WTC11 (cell line): ENCODE data around the gene IFI16. TPM values are rescaled to one million over a fixed set of nuclear protein-coding genes. Genes with fewer than 3 reads are reported as not detected.

Experiments used
- ATAC-seq: fragments of 200-7000 bp; cut with Tn5 transposase; 2 replicates; pipeline ENCODE4 v1.10.0; 2021; ENCODE audit warnings: mild to moderate bottlenecking, moderate library complexity
- CTCF ChIA-PET: fragments of 300-600 bp; sonication (Branson Sonifier 250); formaldehyde crosslinking; loops from one replicate; lab custom pipeline; 2021; ENCODE audit warnings: antibody characterized with exemption; lab: Charles Lee
- POLR2A ChIA-PET: fragments of 350-600 bp; sonication (Branson Sonifier 250); formaldehyde crosslinking; loops from one replicate; lab custom pipeline; 2021; ENCODE audit warnings: antibody characterized with exemption; lab: Charles Lee
- DNase-seq: peaks from one replicate; pipeline ENCODE4 v3.0.0; 2021; ENCODE audit warnings: low spot score
- H3K27ac Mint-ChIP-seq: 2 replicates; pipeline ENCODE4 v1.8.0; 2021; ENCODE audit warnings: mixed read lengths
- H3K27me3 Mint-ChIP-seq: 2 replicates; pipeline ENCODE4 v1.8.0; 2021; ENCODE audit warnings: low read depth, mild to moderate bottlenecking, moderate library complexity, mixed read lengths
- H3K36me3 Mint-ChIP-seq: 2 replicates; pipeline ENCODE4 v1.8.0; 2021; ENCODE audit warnings: mixed read lengths
- H3K4me1 Mint-ChIP-seq: 2 replicates; pipeline ENCODE4 v1.8.0; 2022; ENCODE audit warnings: mixed read lengths
- H3K4me3 Mint-ChIP-seq: 2 replicates; pipeline ENCODE4 v1.8.0; 2021; ENCODE audit warnings: mild to moderate bottlenecking, moderate library complexity, mixed read lengths
- H3K9me3 Mint-ChIP-seq: 2 replicates; pipeline ENCODE4 v1.8.0; 2021; ENCODE audit warnings: mixed read lengths
- ATF1 ChIP-seq: sonication (generic); formaldehyde crosslinking; IDR thresholded peaks from 2 replicates; pipeline ENCODE4 v1.8.1; 2023; ENCODE audit warnings: mild to moderate bottlenecking, moderate library complexity, missing genetic modification reagents
- CBFB ChIP-seq: sonication (generic); formaldehyde crosslinking; IDR thresholded peaks from 2 replicates; pipeline ENCODE4 v1.8.1; 2022; ENCODE audit warnings: mild to moderate bottlenecking, low read depth, missing genetic modification reagents
- FOXJ3 ChIP-seq: sonication (generic); formaldehyde crosslinking; IDR thresholded peaks from 2 replicates; pipeline ENCODE4 v1.9.0; 2021; ENCODE audit warnings: missing genetic modification reagents, mild to moderate bottlenecking, borderline replicate concordance
- IRF2 ChIP-seq: sonication (generic); formaldehyde crosslinking; IDR thresholded peaks from 2 replicates; pipeline ENCODE4 v1.8.0; 2022; ENCODE audit warnings: low read depth, missing genetic modification reagents, borderline replicate concordance
- JAZF1 ChIP-seq: fragments of 250-450 bp; sonication (Bioruptor Pico); IDR thresholded peaks from 2 replicates; pipeline ENCODE4 v1.9.0; 2021; ENCODE audit warnings: moderate library complexity, mild to moderate bottlenecking, inconsistent platforms
- NFATC4 ChIP-seq: fragments of 250-450 bp; sonication (Bioruptor Pico); IDR thresholded peaks from 2 replicates; pipeline ENCODE4 v1.9.0; 2021; ENCODE audit warnings: mild to moderate bottlenecking
- NFYB ChIP-seq: sonication (generic); formaldehyde crosslinking; conservative IDR thresholded peaks from 2 replicates; pipeline ENCODE4 v1.8.0; 2022; ENCODE audit warnings: low read depth, missing genetic modification reagents
- OVOL2 ChIP-seq: fragments of 250-450 bp; sonication (Bioruptor Pico); IDR thresholded peaks from 2 replicates; pipeline ENCODE4 v1.9.0; 2021; ENCODE audit warnings: mild to moderate bottlenecking, borderline replicate concordance
- TCF7 ChIP-seq: sonication (generic); formaldehyde crosslinking; IDR thresholded peaks from 2 replicates; pipeline ENCODE4 v1.8.0; 2022; ENCODE audit warnings: mild to moderate bottlenecking, low read depth, missing genetic modification reagents, moderate library complexity
- ZNF219 ChIP-seq: sonication (generic); formaldehyde crosslinking; IDR thresholded peaks from 2 replicates; pipeline ENCODE4 v1.8.0; 2023; ENCODE audit warnings: missing genetic modification reagents, mild to moderate bottlenecking, borderline replicate concordance
- ZNF232 ChIP-seq: sonication (generic); formaldehyde crosslinking; IDR thresholded peaks from 2 replicates; pipeline ENCODE4 v1.8.0; 2022; ENCODE audit warnings: mild to moderate bottlenecking, missing genetic modification reagents
- ZNF263 ChIP-seq: sonication (generic); formaldehyde crosslinking; IDR thresholded peaks from 2 replicates; pipeline ENCODE4 v1.8.1; 2022; ENCODE audit warnings: low read depth, mild to moderate bottlenecking, moderate library complexity, missing genetic modification reagents
- ZNF396 ChIP-seq: fragments of 250-450 bp; sonication (Bioruptor Pico); IDR thresholded peaks from 2 replicates; pipeline ENCODE4 v1.8.0; 2021; ENCODE audit warnings: mild to moderate bottlenecking, moderate library complexity, borderline replicate concordance
- total RNA-seq: library from RNA; stranded (reverse); gene quantifications from 3 replicates; pipeline ENCODE4 v1.2.3, GENCODE V29; 2021
- TF ChIP-seq, protein P1 (sequence below): sonication (generic); formaldehyde crosslinking; IDR thresholded peaks from 2 replicates; pipeline ENCODE4 v1.8.1; 2023; ENCODE audit warnings: mild to moderate bottlenecking, missing genetic modification reagents, moderate library complexity
- TF ChIP-seq, protein P2 (sequence below): fragments of 250-450 bp; sonication (Bioruptor Pico); IDR thresholded peaks from 2 replicates; pipeline ENCODE4 v1.9.0; 2021; ENCODE audit warnings: mild to moderate bottlenecking
- TF ChIP-seq, protein P3 (sequence below): fragments of 200-600 bp; IDR thresholded peaks from 2 replicates; pipeline ENCODE4 v1.8.0; 2022; ENCODE audit warnings: antibody characterized with exemption
- TF ChIP-seq, protein P4 (sequence below): sonication (generic); formaldehyde crosslinking; IDR thresholded peaks from 2 replicates; pipeline ENCODE4 v1.8.0; 2023; ENCODE audit warnings: missing genetic modification reagents, mild to moderate bottlenecking, borderline replicate concordance
- TF ChIP-seq, protein P5 (sequence below): fragments of 250-450 bp; sonication (Bioruptor Pico); IDR thresholded peaks from 2 replicates; pipeline ENCODE4 v1.9.0; 2021; ENCODE audit warnings: moderate library complexity, mild to moderate bottlenecking, inconsistent platforms, borderline replicate concordance
- TF ChIP-seq, protein P6 (sequence below): sonication (generic); formaldehyde crosslinking; IDR thresholded peaks from 2 replicates; pipeline ENCODE4 v1.8.1; 2023; ENCODE audit warnings: mild to moderate bottlenecking, missing genetic modification reagents, borderline replicate concordance

Gene IFI16
- total RNA-seq, 1 experiment from 2014 or later, result 3.2 TPM

DNA sequence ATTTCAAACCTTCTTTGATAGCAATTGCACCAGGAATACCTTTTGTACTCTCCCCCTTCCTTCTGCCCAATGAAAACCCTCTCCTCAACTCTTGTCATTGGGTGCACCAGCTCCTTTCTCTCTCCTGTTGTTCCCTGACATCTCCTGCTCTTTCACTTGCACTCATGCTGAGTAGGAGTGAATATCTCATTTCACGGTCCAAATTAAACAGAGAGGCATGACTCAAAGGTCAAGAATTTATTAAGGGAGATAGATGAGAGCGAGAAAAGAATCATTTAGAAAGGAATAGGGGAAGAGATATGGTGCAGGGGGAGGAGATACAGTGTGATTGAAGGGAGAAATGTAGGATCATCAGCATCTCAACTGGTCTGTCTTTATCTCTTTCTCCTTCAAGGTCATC is 44.7 kb downstream of the IFI16 start:
- H3K4me1 Mint-ChIP-seq, result peaks cover 11% of the 10 kb centered on the region
- no peak for DNase-seq
- no peaks in the 10 kb centered on the region for H3K36me3 Mint-ChIP-seq
- POLR2A ChIA-PET, result no interaction called here
- no peak overlapping the region for H3K4me3 Mint-ChIP-seq
- TF ChIP-seq, protein P1, sequence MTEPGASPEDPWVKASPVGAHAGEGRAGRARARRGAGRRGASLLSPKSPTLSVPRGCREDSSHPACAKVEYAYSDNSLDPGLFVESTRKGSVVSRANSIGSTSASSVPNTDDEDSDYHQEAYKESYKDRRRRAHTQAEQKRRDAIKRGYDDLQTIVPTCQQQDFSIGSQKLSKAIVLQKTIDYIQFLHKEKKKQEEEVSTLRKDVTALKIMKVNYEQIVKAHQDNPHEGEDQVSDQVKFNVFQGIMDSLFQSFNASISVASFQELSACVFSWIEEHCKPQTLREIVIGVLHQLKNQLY (CRISPR knock-in tag), result no peak
- TF ChIP-seq JAZF1 (CRISPR knock-in tag), result no peak
- TF ChIP-seq ATF1 (CRISPR knock-in tag), result no peak
- no peak for TF ChIP-seq ZNF232 (CRISPR knock-in tag)
- TF ChIP-seq, protein P2, sequence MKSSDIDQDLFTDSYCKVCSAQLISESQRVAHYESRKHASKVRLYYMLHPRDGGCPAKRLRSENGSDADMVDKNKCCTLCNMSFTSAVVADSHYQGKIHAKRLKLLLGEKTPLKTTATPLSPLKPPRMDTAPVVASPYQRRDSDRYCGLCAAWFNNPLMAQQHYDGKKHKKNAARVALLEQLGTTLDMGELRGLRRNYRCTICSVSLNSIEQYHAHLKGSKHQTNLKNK, result no peak
- TF ChIP-seq FOXJ3 (CRISPR knock-in tag), result no peak
- TF ChIP-seq NFYB, result no peak
- TF ChIP-seq, protein P3, sequence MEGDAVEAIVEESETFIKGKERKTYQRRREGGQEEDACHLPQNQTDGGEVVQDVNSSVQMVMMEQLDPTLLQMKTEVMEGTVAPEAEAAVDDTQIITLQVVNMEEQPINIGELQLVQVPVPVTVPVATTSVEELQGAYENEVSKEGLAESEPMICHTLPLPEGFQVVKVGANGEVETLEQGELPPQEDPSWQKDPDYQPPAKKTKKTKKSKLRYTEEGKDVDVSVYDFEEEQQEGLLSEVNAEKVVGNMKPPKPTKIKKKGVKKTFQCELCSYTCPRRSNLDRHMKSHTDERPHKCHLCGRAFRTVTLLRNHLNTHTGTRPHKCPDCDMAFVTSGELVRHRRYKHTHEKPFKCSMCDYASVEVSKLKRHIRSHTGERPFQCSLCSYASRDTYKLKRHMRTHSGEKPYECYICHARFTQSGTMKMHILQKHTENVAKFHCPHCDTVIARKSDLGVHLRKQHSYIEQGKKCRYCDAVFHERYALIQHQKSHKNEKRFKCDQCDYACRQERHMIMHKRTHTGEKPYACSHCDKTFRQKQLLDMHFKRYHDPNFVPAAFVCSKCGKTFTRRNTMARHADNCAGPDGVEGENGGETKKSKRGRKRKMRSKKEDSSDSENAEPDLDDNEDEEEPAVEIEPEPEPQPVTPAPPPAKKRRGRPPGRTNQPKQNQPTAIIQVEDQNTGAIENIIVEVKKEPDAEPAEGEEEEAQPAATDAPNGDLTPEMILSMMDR, result no peak
- TF ChIP-seq ZNF396 (CRISPR knock-in tag), result no peak
- TF ChIP-seq TCF7 (CRISPR knock-in tag), result no peak
- TF ChIP-seq ZNF219 (CRISPR knock-in tag), result no peak
- TF ChIP-seq, protein P4, sequence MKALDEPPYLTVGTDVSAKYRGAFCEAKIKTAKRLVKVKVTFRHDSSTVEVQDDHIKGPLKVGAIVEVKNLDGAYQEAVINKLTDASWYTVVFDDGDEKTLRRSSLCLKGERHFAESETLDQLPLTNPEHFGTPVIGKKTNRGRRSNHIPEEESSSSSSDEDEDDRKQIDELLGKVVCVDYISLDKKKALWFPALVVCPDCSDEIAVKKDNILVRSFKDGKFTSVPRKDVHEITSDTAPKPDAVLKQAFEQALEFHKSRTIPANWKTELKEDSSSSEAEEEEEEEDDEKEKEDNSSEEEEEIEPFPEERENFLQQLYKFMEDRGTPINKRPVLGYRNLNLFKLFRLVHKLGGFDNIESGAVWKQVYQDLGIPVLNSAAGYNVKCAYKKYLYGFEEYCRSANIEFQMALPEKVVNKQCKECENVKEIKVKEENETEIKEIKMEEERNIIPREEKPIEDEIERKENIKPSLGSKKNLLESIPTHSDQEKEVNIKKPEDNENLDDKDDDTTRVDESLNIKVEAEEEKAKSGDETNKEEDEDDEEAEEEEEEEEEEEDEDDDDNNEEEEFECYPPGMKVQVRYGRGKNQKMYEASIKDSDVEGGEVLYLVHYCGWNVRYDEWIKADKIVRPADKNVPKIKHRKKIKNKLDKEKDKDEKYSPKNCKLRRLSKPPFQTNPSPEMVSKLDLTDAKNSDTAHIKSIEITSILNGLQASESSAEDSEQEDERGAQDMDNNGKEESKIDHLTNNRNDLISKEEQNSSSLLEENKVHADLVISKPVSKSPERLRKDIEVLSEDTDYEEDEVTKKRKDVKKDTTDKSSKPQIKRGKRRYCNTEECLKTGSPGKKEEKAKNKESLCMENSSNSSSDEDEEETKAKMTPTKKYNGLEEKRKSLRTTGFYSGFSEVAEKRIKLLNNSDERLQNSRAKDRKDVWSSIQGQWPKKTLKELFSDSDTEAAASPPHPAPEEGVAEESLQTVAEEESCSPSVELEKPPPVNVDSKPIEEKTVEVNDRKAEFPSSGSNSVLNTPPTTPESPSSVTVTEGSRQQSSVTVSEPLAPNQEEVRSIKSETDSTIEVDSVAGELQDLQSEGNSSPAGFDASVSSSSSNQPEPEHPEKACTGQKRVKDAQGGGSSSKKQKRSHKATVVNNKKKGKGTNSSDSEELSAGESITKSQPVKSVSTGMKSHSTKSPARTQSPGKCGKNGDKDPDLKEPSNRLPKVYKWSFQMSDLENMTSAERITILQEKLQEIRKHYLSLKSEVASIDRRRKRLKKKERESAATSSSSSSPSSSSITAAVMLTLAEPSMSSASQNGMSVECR (CRISPR knock-in tag), result no peak
- no peak for TF ChIP-seq OVOL2 (CRISPR knock-in tag)
- TF ChIP-seq ZNF263 (CRISPR knock-in tag), result no peak
- TF ChIP-seq IRF2 (CRISPR knock-in tag), result no peak
- TF ChIP-seq, protein P5, sequence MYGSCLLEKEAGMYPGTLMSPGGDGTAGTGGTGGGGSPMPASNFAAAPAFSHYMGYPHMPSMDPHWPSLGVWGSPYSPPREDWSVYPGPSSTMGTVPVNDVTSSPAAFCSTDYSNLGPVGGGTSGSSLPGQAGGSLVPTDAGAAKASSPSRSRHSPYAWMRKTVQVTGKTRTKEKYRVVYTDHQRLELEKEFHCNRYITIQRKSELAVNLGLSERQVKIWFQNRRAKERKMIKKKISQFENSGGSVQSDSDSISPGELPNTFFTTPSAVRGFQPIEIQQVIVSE (CRISPR knock-in tag), result no peak
- TF ChIP-seq, protein P6, sequence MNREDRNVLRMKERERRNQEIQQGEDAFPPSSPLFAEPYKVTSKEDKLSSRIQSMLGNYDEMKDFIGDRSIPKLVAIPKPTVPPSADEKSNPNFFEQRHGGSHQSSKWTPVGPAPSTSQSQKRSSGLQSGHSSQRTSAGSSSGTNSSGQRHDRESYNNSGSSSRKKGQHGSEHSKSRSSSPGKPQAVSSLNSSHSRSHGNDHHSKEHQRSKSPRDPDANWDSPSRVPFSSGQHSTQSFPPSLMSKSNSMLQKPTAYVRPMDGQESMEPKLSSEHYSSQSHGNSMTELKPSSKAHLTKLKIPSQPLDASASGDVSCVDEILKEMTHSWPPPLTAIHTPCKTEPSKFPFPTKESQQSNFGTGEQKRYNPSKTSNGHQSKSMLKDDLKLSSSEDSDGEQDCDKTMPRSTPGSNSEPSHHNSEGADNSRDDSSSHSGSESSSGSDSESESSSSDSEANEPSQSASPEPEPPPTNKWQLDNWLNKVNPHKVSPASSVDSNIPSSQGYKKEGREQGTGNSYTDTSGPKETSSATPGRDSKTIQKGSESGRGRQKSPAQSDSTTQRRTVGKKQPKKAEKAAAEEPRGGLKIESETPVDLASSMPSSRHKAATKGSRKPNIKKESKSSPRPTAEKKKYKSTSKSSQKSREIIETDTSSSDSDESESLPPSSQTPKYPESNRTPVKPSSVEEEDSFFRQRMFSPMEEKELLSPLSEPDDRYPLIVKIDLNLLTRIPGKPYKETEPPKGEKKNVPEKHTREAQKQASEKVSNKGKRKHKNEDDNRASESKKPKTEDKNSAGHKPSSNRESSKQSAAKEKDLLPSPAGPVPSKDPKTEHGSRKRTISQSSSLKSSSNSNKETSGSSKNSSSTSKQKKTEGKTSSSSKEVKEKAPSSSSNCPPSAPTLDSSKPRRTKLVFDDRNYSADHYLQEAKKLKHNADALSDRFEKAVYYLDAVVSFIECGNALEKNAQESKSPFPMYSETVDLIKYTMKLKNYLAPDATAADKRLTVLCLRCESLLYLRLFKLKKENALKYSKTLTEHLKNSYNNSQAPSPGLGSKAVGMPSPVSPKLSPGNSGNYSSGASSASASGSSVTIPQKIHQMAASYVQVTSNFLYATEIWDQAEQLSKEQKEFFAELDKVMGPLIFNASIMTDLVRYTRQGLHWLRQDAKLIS (CRISPR knock-in tag), result no peak
- TF ChIP-seq CBFB (CRISPR knock-in tag), result no peak
- no peak for TF ChIP-seq NFATC4 (CRISPR knock-in tag)
- TF ChIP-seq, all 79 proteins: peak for 0
- Mint-ChIP-seq H3K27ac (no peak overlapping the region), H3K9me3 (peaks cover 3% of the 10 kb centered on the region; the same call in 1 of the 2 replicates), H3K27me3 (no peaks in the 10 kb centered on the region)
- CTCF ChIA-PET, result no interaction called here
- no peak for ATAC-seq
